UCSD-AML1 (cell line): ENCODE results near the gene MRPL34.
"Not testable (repeated sequence)": the region's sequence is repeated elsewhere in the genome, so short reads cannot be mapped to it uniquely, and the experiment has no call there.

ENCODE experiments used
- DNase-seq: peaks from one replicate; lab custom pipeline; 2025; ENCODE audit not compliant: unreplicated experiment; lab: John Stamatoyannopoulos, UW

MRPL34 gene

DNA sequence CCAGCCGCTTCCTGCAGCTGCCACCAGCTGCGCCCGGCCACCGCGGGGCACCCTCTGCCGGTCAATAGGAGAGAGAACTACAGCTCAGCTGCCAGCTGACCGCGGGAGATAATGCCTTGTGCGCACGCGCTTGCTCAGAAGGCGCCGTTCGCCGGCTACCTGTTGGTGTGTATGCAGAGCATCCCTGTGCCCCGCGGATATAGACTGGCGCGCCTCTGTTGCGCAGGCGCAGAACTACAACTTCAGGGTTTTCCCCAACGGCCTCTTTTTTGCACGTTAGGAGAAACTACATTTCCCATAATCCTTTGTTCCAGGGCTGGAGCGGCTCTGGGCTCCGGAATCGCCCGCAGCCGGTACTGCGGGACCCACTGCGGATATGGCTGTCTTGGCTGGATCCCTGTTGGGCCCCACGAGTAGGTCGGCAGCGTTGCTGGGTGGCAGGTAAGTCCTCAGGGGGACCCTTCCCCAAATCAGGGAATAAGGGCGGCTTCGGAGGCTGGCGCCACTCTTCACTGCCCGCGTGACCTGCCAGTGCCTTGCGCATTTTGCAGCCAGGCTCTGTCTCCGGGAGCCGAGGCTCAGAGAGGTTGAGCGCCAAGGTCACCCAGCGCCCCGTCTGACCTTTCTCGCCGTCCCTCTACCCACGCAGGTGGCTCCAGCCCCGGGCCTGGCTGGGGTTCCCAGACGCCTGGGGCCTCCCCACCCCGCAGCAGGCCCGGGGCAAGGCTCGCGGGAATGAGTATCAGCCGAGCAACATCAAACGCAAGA, at the start of gene MRPL34:
MRPL34 (plus strand) TSS at position 356 of the 768 bp plus-strand sequence; CDS start at position 377, 21 bp downstream.
- peak; percentile 99 for DNase-seq

DNA sequence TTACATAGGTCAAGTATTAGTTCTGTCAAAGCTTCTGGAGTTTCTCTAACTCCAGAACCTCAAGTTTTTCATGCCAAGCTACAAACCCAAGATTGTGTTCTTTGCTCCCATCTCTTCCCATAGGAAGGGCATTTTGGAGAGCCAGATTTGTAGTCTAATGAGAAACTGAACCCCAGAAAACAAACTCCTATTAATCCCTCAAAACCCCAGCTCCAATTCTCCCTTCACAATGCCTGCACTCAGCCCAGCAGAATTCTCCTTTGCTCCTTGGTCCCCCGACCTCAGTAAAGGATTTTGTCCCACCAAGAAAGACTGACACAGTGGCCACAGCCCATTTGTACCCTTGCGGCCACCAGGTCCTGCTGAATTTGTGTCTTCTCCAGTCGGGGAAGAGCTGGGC, 49.5 kb upstream of the MRPL34 start:
- no peak for DNase-seq

DNA sequence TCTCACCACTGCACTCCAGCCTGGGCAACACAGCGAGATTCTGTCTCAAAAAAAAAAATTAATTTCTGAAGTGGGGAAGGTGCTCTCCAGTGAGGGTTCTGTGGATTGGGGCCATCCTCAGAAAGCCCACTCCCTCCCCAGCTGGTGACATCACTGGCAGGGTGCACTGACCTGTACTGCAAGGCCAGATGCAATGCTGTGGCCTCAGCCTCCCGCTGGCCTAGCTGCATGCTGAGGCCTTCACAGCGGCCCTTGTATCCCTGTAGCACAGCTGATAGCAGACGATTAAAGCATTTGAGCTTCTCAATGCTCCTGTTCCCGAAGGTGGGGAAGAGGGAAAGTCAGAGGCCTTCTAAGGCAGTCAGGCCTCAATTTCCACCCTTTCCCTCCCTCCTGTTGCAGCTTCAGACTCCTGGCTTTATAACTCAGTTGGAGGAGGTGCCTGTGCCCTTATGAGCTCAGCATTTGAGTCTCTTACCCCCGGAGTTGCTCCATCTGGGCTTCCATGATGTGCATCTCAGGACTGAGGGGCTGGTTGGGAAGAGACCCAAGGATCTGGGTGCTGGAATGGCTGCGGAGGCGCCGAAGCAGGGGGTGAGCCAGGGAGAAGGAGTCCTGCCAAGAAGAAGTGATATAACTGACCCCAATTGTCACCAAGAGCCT, 46.4 kb upstream of the MRPL34 start:
- DNase-seq, result no peak

DNA sequence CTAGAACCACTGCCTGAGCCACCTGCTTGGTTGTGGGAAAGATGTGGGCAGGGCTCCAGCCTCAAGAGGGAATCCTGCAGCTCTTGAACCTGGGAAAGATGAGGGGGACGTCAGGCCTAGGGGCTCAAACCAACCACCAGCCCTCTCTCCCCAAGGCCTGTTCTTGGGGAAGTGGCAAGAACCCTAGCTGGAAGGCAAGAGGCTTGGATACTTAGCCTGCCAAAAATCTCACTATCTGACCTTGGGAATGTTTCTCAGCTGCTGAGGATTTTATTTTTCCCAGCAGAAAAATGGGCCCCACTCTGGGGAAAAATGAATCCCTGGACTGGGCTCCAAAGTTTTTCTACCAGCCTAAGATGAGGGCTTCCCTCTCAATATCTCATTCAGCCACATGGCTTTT, 45.7 kb upstream of the MRPL34 start:
- no peak for DNase-seq

DNA sequence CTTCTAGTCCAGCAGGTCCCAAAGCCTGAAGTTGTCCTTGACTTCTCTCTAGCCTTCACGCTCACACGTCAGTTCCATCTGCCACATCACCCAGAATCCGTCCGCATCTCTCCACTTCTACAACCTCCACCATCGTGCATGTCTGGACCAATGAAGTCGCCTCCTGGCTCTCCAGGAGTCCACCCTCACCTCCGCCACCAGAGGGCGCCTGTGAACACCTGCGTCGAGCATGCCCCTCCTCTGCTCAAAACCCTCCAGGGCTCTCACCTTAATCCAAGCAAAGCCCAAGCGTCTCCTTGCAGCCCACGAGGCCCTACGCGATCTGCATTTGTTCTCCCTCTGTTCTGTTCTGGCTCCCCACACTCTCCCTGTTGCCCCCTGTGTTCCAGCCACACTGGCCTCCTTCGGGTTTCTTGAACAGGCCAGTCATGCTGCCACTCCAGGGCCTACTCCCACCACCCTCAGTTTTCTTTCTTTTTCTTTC, 44.8 kb upstream of the MRPL34 start:
- DNase-seq, result peak; percentile 80

DNA sequence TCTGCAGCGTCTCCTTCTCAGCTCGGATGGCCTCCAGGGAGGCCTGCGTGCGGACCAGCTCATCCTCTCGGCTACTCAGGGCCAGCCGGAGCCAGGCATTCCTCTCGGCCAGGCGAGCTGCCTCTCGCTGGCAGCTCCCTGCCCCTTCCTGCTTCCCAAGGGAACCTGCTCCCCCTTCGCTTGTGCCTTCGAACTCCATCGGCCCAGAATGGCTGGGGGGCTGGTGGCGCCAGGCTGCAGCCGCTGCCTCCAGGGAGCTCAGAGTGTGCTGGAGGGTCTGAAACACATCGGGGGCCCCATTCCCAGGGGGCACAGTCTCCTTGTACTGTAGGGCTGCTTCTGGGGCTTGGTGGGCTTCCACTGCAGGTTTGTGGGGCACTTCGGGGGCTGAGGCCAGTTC, 43.1 kb upstream of the MRPL34 start:
- DNase-seq, result no peak

DNA sequence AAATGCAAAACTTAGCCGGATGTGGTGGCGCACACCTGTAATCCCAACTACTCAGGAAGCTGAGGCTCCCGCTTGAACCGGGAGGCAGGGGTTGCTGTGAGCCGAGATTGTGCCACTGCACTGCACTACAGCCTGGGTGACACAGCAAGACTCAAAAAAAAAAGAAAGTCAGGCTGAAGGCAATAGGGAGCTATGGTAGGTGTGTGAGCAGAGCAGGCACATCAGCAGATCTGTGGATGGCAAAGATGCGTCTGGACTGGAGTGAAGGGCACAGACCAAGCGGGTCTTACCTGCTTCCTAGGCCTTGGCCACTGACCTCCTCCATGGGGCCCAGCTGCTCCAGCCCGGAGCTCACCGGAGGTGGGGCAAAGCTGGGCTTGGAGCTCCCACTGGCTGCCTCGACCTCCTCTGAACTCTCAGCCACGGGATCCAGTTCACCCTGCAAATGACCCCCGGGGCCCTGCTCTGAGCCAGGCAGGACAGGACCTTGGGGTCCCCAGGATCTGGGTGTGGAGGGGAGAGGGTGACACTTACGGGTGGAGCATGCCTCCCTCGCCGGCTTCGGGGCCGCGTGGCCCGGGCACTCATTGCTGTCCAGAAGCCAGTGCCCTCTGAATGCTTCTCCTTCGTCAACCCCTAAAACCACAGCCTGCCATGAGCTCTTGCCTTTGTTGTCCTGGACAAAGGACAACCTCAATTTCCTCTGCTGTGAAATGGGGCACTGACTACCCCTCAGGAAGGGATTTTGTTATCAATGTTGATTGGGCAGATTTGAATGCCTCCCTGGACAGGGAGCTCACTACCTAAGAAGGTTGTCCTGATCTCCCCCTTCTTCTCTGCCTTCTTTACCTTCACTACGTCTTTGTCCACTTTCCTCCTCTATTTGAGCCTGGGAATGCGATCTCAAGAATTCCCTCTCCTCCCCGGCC, 41.7 kb upstream of the MRPL34 start:
- no peak for DNase-seq

DNA sequence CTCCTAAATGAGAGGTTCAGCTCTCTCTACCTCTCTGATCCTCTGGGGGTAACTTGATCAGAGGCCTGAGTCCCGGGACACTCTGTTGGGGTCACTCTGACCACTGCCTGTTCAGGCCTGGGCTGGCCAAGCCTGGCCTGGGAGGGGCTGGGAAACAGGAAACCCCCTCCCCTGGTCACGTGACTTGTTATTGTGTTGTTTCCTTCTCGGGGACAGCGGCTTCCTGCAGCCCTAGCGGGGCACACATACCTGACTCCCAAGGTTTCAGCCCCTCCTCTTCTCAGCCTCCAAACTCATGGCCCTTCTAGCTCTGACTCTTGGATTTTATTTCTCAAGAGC, 41.1 kb upstream of the MRPL34 start, which contains the start of gene USHBP1:
USHBP1 (minus strand) TSS at position 105 of the 339 bp plus-strand sequence. CDS start 446 bp downstream, outside the sequence.
- peak; percentile 34 for DNase-seq

DNA sequence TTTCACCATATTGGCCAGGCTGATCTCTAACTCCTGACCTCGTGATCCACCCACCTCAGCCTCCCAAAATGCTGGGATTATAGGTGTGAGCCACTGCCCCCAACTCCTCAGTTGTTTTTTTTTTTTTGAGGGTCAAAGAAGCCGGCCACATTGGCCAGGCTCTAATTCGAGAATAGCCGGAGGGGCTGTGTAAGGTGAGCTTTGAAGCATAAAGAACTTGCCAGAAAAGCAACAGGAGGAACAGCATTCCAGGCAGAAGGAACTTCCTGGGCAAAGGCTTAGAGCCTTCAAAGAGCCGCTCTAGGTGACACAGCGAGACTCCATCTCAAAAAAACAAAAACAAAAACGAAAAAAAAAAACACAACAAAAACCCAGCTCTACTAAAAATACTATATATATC, 39.6 kb upstream of the MRPL34 start:
- no peak for DNase-seq

DNA sequence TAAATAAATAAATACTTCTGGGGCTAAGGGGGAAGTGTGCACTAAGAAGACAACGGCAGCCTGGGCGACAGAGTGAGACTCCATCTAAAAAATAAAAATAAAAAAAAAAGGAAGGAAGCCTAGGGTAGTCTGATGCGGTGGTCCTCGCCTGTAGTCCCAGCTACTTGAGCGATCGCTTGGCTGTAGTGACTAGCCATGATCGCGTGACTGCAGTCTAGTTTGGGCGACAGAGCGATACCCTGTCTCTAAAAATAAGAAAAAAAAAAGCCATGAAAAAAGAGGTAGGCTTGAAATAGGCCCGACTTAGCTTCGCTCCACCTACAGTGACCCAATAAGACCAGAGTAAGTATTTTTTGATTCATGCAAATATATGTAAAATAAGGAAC, 39.1 kb upstream of the MRPL34 start:
- DNase-seq, result no peak

DNA sequence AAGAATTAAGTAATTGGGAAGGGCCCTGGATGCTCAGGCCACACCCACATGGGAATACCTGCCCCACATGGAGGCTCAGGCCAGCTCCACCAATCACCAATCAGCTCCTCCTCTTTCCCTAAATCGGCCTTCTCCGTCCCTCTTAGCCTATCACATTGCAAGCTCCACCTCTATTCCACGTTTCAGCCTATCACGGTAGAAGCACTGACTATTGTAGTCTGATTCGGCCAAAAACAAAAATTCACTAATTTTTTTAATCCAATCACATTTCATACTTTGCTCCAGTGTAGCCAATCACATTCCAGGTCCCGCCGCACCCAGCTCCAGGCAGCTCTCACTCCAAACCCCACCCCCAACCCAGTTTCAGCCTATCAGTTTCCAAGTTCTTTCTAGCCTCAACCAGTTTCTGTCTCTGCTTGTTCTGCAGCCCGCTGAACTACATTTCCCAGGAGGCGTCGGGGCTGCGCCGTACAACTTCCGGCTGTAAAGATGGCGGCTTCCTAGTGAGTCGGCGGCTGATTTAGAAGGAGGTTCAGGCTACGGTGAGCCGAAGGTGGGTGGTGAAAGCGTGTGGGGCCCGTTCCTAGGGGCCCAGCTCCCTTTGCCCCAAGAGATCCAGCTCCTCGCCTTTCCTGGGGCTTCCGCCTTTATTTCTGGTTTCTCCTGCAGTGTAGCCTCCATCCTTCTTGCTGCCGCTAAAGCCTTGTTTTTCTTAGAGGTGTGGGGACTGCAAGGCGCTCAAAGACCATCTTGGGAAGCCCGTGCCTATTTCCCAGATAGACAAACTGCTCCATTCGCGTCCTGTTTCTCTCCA, 38.5 kb upstream of the MRPL34 start, which contains the start of gene BABAM1:
BABAM1 (plus strand) TSS at position 469 of the 814 bp plus-strand sequence. CDS start 1,364 bp downstream, outside the sequence.
- peak; percentile 91 for DNase-seq

DNA sequence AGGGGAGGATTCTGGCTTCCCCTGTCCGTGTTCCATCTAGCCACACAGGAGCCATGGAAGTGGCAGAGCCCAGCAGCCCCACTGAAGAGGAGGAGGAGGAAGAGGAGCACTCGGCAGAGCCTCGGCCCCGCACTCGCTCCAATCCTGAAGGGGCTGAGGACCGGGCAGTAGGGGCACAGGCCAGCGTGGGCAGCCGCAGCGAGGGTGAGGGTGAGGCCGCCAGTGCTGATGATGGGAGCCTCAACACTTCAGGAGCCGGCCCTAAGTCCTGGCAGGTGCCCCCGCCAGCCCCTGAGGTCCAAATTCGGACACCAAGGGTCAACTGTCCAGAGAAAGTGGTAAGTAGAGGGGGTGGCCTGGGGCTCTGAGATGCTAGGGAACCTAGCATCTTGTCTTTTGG, 36.9 kb upstream of the MRPL34 start:
- no peak for DNase-seq

DNA sequence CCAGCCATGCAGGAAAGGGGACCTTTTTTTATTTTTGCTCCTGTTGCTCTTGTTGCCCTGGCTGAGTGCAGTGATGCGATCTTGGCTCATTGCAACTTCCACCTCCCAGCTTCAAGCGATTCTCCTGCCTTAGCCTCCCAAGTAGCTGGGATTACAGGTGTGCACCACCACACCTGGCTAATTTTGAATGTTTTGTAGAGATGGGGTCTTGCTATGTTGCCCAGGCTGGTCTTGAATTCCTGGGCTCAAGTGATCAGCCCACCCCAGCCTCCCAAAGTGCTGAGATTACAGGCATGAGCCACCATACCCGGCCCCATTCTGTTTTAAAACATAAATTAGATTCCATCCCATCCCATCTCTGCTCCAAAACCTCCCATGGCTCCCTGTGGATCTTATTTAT, 30.8 kb upstream of the MRPL34 start:
- not testable (repeated sequence) for DNase-seq

DNA sequence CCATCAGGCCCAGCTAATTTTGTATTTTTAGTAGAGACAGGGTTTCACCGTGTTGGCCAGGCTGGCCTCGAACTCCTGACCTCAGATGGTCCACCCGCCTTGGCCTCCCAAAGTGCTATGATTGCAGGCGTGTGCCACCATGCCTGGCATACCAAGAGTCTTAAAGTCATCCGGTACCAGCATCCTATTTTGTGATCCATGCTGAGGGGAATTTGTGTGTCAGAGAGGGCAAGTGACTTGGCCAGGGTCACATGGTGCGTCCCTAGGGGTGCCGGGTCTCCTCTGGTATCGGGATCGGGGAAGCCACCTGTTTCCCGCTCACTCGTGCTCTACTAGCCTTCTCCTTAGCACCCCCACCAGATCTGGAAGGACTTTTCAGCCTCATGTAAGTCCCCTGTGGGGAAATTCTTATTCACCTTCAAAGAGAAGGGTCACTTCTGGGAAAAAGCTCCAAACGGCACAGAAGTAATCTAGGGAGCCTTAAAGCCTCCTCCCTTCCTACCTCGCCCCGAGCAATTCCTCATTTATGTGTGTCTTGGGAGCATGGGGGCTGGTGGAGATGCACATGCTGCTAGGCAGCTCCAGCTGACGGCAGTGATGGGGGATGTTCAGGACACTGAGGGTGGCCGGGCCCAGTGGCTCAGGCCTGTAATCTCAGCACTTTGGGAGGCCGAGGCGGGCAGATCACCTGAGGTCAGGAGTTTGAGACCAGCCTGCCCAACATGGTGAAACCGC, 30.1 kb upstream of the MRPL34 start:
- DNase-seq, result no peak

DNA sequence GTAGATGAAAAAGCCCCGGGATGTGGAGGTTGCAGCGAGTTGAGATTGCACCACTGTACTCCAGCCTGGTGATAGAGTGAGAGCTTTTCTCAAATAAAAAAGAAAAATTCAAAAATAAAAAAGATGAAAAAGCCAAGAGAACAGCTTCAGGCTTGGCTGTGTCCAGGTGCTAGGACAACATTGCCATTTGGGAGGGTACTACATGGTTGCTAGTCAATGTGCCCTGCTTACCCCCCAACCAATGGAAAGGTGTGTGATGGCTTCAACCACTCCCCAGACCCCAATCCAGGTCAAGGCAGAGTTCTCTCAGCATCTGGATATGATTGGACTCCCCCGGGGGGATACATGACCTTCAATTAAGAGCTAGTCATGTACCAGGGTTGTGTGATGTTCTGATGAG, 26.2 kb upstream of the MRPL34 start:
- DNase-seq, result no peak

DNA sequence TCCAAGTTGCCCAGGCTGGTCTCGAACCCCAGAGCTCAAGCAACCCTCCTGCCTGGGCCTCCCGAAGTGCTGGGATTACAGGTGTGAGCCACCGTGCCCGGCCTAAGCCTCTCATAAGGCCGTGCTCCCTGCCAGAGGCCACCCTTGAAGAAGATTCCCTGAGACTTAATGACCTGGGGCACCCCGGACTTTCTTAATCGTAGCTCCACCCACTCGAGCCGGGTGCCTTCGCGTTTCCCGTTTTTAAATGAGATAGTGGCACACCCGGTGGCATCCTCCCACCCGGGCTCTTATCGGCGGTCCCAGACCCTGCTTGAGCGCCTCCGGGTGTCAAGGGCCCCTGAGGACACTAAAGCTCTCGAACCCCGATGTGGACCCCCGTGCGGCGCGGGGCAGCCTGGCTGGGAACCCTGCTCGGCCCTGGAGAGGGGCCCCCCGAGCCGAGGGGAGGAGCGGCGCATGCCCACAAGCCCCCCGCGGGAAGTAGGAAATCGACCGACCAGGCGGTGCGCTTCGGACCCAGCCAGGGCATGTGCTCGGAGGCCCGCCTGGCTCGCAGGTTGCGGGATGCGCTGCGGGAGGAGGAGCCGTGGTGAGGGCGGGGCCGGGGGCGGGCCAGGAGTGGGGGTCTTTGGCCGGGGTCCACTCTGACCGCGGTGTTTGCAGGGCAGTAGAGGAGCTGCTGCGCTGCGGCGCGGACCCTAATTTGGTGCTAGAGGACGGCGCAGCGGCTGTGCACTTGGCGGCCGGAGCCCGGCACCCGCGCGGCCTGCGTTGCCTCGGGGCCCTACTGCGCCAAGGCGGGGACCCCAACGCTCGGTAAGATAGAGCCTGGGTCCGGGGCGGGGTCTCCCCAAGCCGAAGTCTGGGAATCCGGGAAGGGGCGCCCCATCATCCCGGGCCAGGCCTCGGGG, 24.0 kb upstream of the MRPL34 start, which contains the start of gene ANKLE1:
ANKLE1 (plus strand) TSS at position 511 of the 914 bp plus-strand sequence; CDS start at position 531, 20 bp downstream.
- DNase-seq, result no peak

DNA sequence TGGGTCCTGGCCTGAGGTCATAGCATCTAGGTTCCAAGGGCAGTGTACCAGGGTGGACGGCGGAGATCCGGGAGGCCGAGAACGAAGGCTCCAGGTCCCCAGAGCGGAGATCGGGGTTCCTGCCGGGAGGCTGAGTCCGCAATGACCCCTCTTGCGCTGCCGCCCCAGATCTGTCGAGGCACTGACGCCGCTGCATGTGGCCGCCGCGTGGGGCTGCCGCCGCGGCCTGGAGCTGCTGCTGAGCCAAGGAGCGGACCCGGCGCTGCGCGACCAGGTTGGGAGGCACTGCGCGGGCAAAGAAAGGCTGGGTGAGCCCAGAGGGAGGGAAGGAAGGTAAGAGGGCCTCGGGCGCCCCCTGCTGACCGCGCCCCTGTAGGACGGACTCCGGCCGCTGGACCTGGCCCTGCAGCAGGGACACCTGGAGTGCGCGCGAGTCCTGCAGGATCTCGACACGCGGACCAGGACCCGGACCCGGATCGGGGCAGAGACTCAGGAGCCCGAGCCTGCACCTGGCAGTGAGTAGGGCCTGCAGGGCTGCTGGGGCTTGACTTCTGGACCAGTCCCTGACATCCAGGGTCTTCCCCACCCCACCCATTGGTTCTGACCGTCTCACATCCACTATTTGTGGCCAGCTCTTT, 23.1 kb upstream of the MRPL34 start:
- DNase-seq, result peak; percentile 80

DNA sequence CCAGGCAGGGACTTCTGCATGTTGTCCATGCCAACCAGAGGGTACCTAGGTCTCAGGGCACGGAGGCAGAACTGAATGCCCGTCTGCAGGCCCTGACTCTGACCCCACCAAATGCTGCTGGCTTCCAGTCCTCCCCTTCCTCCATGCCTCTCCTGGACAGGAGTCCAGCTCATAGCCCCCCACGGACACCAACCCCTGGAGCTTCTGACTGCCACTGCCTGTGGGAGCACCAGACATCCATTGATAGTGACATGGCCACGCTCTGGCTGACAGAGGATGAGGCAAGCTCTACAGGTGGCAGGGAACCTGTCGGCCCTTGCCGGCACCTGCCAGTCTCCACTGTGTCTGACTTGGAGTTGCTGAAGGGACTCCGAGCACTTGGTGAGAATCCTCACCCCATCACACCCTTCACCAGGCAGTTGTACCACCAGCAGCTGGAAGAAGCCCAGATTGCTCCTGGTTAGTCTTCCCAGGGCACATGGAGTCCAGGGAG, 22.1 kb upstream of the MRPL34 start:
- DNase-seq, result no peak
